ENCODE measurements around the gene DOLPP1.

- TF ChIP-seq POLR2AphosphoS5 (IDR thresholded peaks at IDR 0.05; ENCODE audit: low read depth) (no peak), REST (IDR thresholded peaks at IDR 0.05; ENCODE audit: insufficient replicate concordance, low read depth) (no peak), CTCF (IDR thresholded peaks at IDR 0.05; ENCODE audit: insufficient read depth, low read length) (no peak)
Measured at GRCh38 chr9:129075996-129076639, 4.8 kb upstream of the DOLPP1 start.
